Hematopoietic multipotent progenitor cell treated with erythropoietin and hydrocortisone succinate and interleukin-3 and kit ligand, for 6 days (in vitro differentiated cells): ENCODE results near the gene PFKFB1.

Experiments
- DNase-seq: peaks from one replicate; pipeline ENCODE4 v3.0.0-alpha.2; 2015

PFKFB1 gene

GRCh38 chrX:54921427-54922021 lies 72.5 kb downstream of the PFKFB1 start:
- peak; percentile 73 for DNase-seq

GRCh38 chrX:54920610-54921426 lies 73.2 kb downstream of the PFKFB1 start, which contains the start of gene TRO:
TSS of gene TRO (plus strand) at chrX:54920824. CDS start at chrX:54922247, 1,423 bp downstream.
- no peak for DNase-seq

- no peak for DNase-seq
These were observed 84.0 kb downstream of the PFKFB1 start for GRCh38 chrX:54909941-54910340.

GRCh38 chrX:54894159-54894558 lies 99.8 kb downstream of the PFKFB1 start:
- DNase-seq = no peak

GRCh38 chrX:54891573-54891972 lies 102.4 kb downstream of the PFKFB1 start:
- peak; percentile 68 for DNase-seq

GRCh38 chrX:54885740-54886139 lies 108.2 kb downstream of the PFKFB1 start:
- no peak for DNase-seq
